Trophoblast cell (in vitro differentiated cells and primary cell): Measurements from ENCODE around the gene EFNA1.

ENCODE experiments used
- DNase-seq, 2 donors: peaks; one replicate each; pipeline ENCODE4 v3.0.0-alpha.2; 2016
- H2AFZ ChIP-seq: 2 replicates; pipeline ENCODE4 v1.6.1; 2013; ENCODE audit warnings: low read length, moderate library complexity, mild to moderate bottlenecking; ENCODE audit not compliant: insufficient read depth, poor library complexity
- H2AK5ac ChIP-seq: 2 replicates; pipeline ENCODE4 v1.6.1; 2013; ENCODE audit warnings: mild to moderate bottlenecking, low read length
- H2BK120ac ChIP-seq: 2 replicates; pipeline ENCODE4 v1.6.1; 2013; ENCODE audit warnings: low read length, mild to moderate bottlenecking, moderate library complexity; ENCODE audit not compliant: insufficient read depth, poor library complexity
- H2BK12ac ChIP-seq: 2 replicates; pipeline ENCODE4 v1.6.1; 2013; ENCODE audit warnings: mild to moderate bottlenecking, low read length, moderate library complexity
- H2BK5ac ChIP-seq: 2 replicates; pipeline ENCODE4 v1.6.1; 2013; ENCODE audit warnings: low read length, low read depth, moderate library complexity, mild to moderate bottlenecking; ENCODE audit not compliant: poor library complexity
- H3K14ac ChIP-seq: 2 replicates; pipeline ENCODE4 v1.6.1; 2013; ENCODE audit warnings: mild to moderate bottlenecking, low read length
- H3K18ac ChIP-seq: 2 replicates; pipeline ENCODE4 v1.6.1; 2013; ENCODE audit warnings: mild to moderate bottlenecking, low read length
- H3K23ac ChIP-seq: 2 replicates; pipeline ENCODE4 v1.6.1; 2013; ENCODE audit warnings: low read length
- H3K27ac ChIP-seq: 2 replicates; pipeline ENCODE4 v1.5.1; 2013; ENCODE audit warnings: low read depth, mild to moderate bottlenecking, inconsistent platforms, low read length, moderate library complexity
- H3K27me3 ChIP-seq: 2 replicates; pipeline ENCODE4 v1.6.1; 2013; ENCODE audit warnings: inconsistent platforms, mild to moderate bottlenecking, low read length, moderate library complexity; ENCODE audit not compliant: insufficient read depth
- H3K36me3 ChIP-seq, 2 experiments: 1 replicate in 1 of 2; 2 replicates in 1 of 2; pipeline ENCODE4 v1.6.1; 2013; ENCODE audit warnings: low read length in 2 of 2, mild to moderate bottlenecking in 2 of 2, moderate library complexity in 1 of 2; ENCODE audit not compliant: insufficient read depth in 2 of 2, control insufficient read depth in 1 of 2
- H3K4ac ChIP-seq: 2 replicates; pipeline ENCODE4 v1.6.1; 2013; ENCODE audit warnings: low read depth, mild to moderate bottlenecking, low read length, moderate library complexity
- H3K4me1 ChIP-seq, 2 experiments: 1 replicate in 1 of 2; 2 replicates in 1 of 2; pipeline ENCODE4 v1.6.1; 2013; ENCODE audit warnings: low read length in 2 of 2, mild to moderate bottlenecking in 2 of 2, moderate library complexity in 1 of 2; ENCODE audit not compliant: insufficient read depth in 2 of 2, control insufficient read depth in 1 of 2
- H3K4me2 ChIP-seq: 2 replicates; pipeline ENCODE4 v1.6.1; 2013; ENCODE audit warnings: inconsistent platforms, mild to moderate bottlenecking, low read length, moderate library complexity
- H3K4me3 ChIP-seq: 2 replicates; pipeline ENCODE4 v1.5.1; 2013; ENCODE audit warnings: mild to moderate bottlenecking, low read depth, low read length, inconsistent platforms
- H3K79me1 ChIP-seq: one replicate; pipeline ENCODE4 v1.6.1; 2013; ENCODE audit warnings: low read length
- H3K79me2 ChIP-seq: 2 replicates; pipeline ENCODE4 v1.6.1; 2013; ENCODE audit warnings: low read length, mild to moderate bottlenecking; ENCODE audit not compliant: control insufficient read depth, insufficient read depth, poor library complexity
- H3K9ac ChIP-seq: 2 replicates; pipeline ENCODE4 v1.6.1; 2013; ENCODE audit warnings: mild to moderate bottlenecking, low read length
- H3K9me3 ChIP-seq: 2 replicates; pipeline ENCODE4 v1.6.1; 2013; ENCODE audit warnings: low read depth, mild to moderate bottlenecking, control low read depth, inconsistent platforms, low read length; ENCODE audit not compliant: insufficient read depth
- H4K12ac ChIP-seq: 2 replicates; pipeline ENCODE4 v1.6.1; 2013; ENCODE audit warnings: low read depth, mild to moderate bottlenecking, low read length, moderate library complexity
- H4K8ac ChIP-seq: 2 replicates; pipeline ENCODE4 v1.6.1; 2013; ENCODE audit warnings: low read depth, mild to moderate bottlenecking, low read length, moderate library complexity
- H4K91ac ChIP-seq: one replicate; pipeline ENCODE4 v1.6.1; 2013; ENCODE audit warnings: low read depth, mild to moderate bottlenecking, low read length, moderate library complexity
- WGBS: extraction: QIAGEN DNeasy Blood & Tissue Kit; methylation state at CpG from one replicate; pipeline ENCODE4 v1.1.7; 2013; ENCODE audit warnings: missing lambda C conversion rate; ENCODE audit not compliant: insufficient read length, insufficient coverage; ENCODE audit errors: extremely low coverage; 5-methylcytosine and 5-hydroxymethylcytosine counted together

EFNA1 gene

DNA sequence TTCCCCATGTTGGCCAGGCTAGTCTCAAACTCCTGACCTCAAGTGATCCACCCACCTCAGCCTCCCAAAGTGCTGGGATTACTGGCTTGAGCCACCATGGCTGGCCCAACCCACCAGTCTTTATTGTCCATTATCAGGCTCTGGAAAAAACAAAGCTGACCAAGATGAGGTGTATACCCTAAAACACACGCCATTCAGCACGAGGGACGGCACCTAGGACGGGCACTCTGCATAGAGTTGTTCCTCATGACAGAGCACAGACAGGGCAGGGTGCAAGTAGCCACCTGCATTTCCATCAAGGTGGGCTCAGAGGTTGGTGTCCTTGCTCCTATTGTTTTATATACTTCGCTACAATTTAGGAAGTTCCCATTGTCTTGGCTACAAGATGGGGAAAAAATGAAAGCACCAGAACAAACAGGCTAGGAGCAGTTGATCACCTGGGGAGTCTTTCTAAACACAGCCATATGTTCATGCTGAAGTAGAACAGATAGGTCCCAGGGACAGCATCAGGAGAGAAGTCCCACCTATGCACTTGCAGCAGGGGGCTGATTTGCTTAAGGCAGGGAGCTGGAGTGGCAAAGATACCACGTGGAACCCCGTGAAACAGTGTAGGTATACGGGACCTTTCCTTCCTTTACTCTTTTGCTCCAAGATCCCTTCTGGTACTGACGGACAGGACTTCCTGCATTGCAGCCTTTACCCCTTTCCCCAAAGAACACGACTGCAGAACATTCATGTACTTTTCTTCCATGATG is 41.0 kb downstream of the EFNA1 start:
- H3K4me2 ChIP-seq: no peak overlapping the region
- no peak overlapping the region for H4K8ac ChIP-seq
- peaks cover 5 to 17% of the 10 kb centered on the region in 2 experiments for H3K4me1 ChIP-seq
- no peaks in the 10 kb centered on the region for H3K9me3 ChIP-seq
- no peak overlapping the region for H2BK5ac ChIP-seq
- no peak overlapping the region for H2BK120ac ChIP-seq
- H4K12ac ChIP-seq: no peak overlapping the region
- peaks cover 5% of the 10 kb centered on the region for H3K79me1 ChIP-seq
- H2BK12ac ChIP-seq: no peak overlapping the region
- H3K27me3 ChIP-seq: no peaks in the 10 kb centered on the region
- H3K18ac ChIP-seq: no peak overlapping the region
- H3K23ac ChIP-seq: no peak overlapping the region
- peaks cover 8 to 14% of the 10 kb centered on the region in 2 experiments for H3K36me3 ChIP-seq
- H3K4ac ChIP-seq: no peak overlapping the region
- no peak overlapping the region for H3K27ac ChIP-seq
- no peak overlapping the region for H4K91ac ChIP-seq
- no peak overlapping the region for H2AK5ac ChIP-seq
- H3K9ac ChIP-seq: no peak overlapping the region
- no peak for DNase-seq
- H3K79me2 ChIP-seq: peaks cover 5% of the 10 kb centered on the region
- H2AFZ ChIP-seq: no peak overlapping the region
- H3K4me3 ChIP-seq: no peak overlapping the region
- WGBS: no CpG with 5 or more reads among the region's 10 CpGs
- H3K14ac ChIP-seq: no peak overlapping the region

DNA sequence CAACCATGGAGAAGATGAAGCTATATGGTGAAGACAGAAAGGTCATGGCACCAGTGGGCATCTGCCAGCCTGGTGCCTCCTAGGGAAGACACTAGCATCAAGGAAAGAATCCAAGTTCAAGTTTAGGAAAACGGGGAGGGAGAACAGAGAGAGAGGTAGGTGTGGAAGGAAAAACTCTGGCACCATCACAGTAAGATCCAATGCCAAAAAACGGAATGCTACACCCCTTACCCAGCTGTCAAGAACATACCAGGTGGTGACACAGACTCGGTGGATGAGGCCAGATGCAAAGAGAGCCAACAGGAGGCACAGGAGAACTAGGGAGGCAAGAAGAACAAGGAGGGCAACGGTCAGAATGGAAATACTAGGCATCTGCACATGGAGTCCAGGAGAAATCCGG is 41.9 kb downstream of the EFNA1 start:
- peaks cover 5% of the 10 kb centered on the region for H3K79me2 ChIP-seq
- H3K27me3 ChIP-seq: no peaks in the 10 kb centered on the region
- no CpG with 5 or more reads among the region's 5 CpGs for WGBS
- no peak overlapping the region for H3K4me2 ChIP-seq
- no peak overlapping the region for H3K18ac ChIP-seq
- DNase-seq: no peak
- H2BK5ac ChIP-seq: no peak overlapping the region
- H2AK5ac ChIP-seq: no peak overlapping the region
- H3K4me3 ChIP-seq: no peak overlapping the region
- peaks cover 8 to 14% of the 10 kb centered on the region in 2 experiments for H3K36me3 ChIP-seq
- no peak overlapping the region for H2BK120ac ChIP-seq
- H4K12ac ChIP-seq: no peak overlapping the region
- H3K79me1 ChIP-seq: peaks cover 5% of the 10 kb centered on the region
- no peak overlapping the region for H3K14ac ChIP-seq
- H3K23ac ChIP-seq: no peak overlapping the region
- no peak overlapping the region for H3K27ac ChIP-seq
- H3K4me1 ChIP-seq: peaks cover 7 to 22% of the 10 kb centered on the region in 2 experiments
- H2BK12ac ChIP-seq: no peak overlapping the region
- no peak overlapping the region for H3K9ac ChIP-seq
- no peak overlapping the region for H4K8ac ChIP-seq
- H3K9me3 ChIP-seq: no peaks in the 10 kb centered on the region
- no peak overlapping the region for H3K4ac ChIP-seq
- H2AFZ ChIP-seq: no peak overlapping the region
- H4K91ac ChIP-seq: no peak overlapping the region

DNA sequence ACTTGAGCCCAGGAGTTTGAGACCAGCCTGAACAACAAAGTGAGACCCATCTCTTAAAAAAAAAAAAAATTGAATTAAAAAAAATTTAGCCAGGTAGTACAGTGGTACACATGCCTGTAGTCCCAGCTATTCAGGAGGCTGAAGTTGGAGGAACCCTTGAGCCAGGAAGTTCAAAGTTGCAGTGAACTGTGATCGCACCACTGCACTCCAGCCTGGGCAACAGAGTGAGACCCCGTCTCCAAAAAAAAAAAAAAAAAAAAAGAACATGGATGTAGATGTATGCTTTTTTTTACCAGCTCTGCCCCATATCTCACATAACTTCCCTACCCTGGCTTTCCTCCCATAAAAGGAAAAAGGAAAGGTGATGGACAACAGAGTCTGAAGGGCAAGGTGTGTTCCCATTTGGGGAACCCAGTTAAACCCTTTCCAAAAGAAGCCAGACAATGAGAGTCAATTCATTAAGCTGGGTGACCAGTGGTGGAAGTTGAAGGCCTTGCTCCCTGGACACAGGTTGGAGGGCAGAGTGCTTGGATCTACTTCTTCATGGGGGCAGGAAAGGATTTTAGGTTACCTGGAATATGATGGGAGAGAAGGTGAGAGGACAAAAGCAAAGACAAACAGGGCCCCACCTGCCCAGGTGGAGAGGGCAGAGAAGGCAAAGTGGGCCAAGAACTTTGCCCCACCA is 42.6 kb downstream of the EFNA1 start:
- Histone ChIP-seq H3K4me2 (no peak overlapping the region), H3K18ac (no peak overlapping the region), H3K23ac (no peak overlapping the region), H2BK5ac (no peak overlapping the region), H3K79me2 (peaks cover 5% of the 10 kb centered on the region), H2BK120ac (no peak overlapping the region), H4K91ac (no peak overlapping the region), H3K9me3 (no peaks in the 10 kb centered on the region), H3K4me3 (no peak overlapping the region), H3K9ac (no peak overlapping the region), H3K4ac (no peak overlapping the region), H2AK5ac (no peak overlapping the region), H4K8ac (no peak overlapping the region), H3K36me3 (peaks cover 8 to 14% of the 10 kb centered on the region in 2 experiments), H4K12ac (no peak overlapping the region), H3K27ac (no peak overlapping the region), H3K14ac (no peak overlapping the region), H3K27me3 (no peaks in the 10 kb centered on the region), H2AFZ (no peak overlapping the region), H3K4me1 (peaks cover 7 to 22% of the 10 kb centered on the region in 2 experiments), H3K79me1 (peaks cover 5% of the 10 kb centered on the region), H2BK12ac (no peak overlapping the region)
- DNase-seq: no peak
- no CpG with 5 or more reads among the region's 2 CpGs for WGBS

DNA sequence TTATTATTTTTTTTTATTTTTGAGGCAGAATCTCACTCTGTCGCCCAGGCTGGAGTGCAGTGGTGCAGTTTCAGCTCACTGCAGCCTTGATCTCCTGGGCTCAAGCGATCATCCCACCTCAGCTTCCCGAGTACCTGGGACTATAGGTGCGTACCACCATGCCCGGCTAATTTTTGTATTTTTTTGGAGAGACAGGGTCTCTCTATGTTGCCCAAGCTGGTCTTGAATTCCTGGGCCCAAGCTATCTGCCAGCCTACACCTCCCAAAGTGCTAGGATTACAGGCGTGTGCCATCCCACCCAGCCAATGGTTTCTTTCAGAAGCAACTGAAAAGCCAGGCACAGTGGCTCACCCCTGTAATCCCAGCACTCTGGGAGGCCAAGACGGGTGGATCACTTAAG is 43.1 kb downstream of the EFNA1 start:
- Histone ChIP-seq H3K27me3 (no peaks in the 10 kb centered on the region), H3K79me2 (peaks cover 5% of the 10 kb centered on the region), H3K23ac (no peak overlapping the region), H3K27ac (no peak overlapping the region), H3K9ac (no peak overlapping the region), H3K4me2 (no peak overlapping the region), H2BK5ac (no peak overlapping the region), H3K4ac (no peak overlapping the region), H3K4me1 (peaks cover 7 to 22% of the 10 kb centered on the region in 2 experiments), H2BK120ac (no peak overlapping the region), H3K9me3 (no peaks in the 10 kb centered on the region), H4K91ac (no peak overlapping the region), H3K4me3 (no peak overlapping the region), H2BK12ac (no peak overlapping the region), H3K18ac (no peak overlapping the region), H2AFZ (no peak overlapping the region), H3K36me3 (peaks cover 8 to 14% of the 10 kb centered on the region in 2 experiments), H3K79me1 (peaks cover 5% of the 10 kb centered on the region), H3K14ac (no peak overlapping the region), H4K8ac (no peak overlapping the region), H2AK5ac (no peak overlapping the region), H4K12ac (no peak overlapping the region)
- no CpG with 5 or more reads among the region's 7 CpGs for WGBS
- no peak for DNase-seq
